ENCODE measurements around the gene TRIM29. TPM values are rescaled to one million over a fixed set of nuclear protein-coding genes. Genes with fewer than 3 reads are reported as not detected.

The TRIM29 gene
- not detected for polyA plus RNA-seq (2013, experiment 1 of 2)
- not detected for polyA plus RNA-seq (2013, experiment 2 of 2)

- Histone ChIP-seq H3K9ac (ENCODE audit: low read length) (no peak within 1 kb of the TSS), H2BK12ac (ENCODE audit: low read length in 2 of 2) (no peak within 1 kb of the TSS), H2BK15ac (ENCODE audit: low read depth, poor library complexity, severe bottlenecking) (no peak within 1 kb of the TSS), H3K4me2 (ENCODE audit: low read length, poor library complexity, severe bottlenecking) (no peak within 1 kb of the TSS), H4K91ac (ENCODE audit: low read length) (no peak within 1 kb of the TSS), H3K18ac (ENCODE audit: low read depth in 1 of 2, low read length in 2 of 2) (no peak within 1 kb of the TSS), H3K79me1 (replicated peaks; ENCODE audit: low read length, poor library complexity, severe bottlenecking) (no peaks in the 10 kb centered on the region), H3K4ac (ENCODE audit: low read depth in 1 of 2, low read length in 2 of 2) (no peak within 1 kb of the TSS), H2BK120ac (ENCODE audit: low read depth, low read length) (no peak within 1 kb of the TSS), H4K8ac (ENCODE audit: low read length) (no peak within 1 kb of the TSS), H3K27me3 (ENCODE audit: control insufficient read depth in 1 of 2, insufficient read depth in 1 of 2, low read length in 2 of 2) (peaks cover 33 to 74% of the 10 kb centered on the region in 2 experiments), H3K23ac (ENCODE audit: low read length in 2 of 2) (no peak within 1 kb of the TSS), H3K27ac (ENCODE audit: low read length, poor library complexity, severe bottlenecking) (no peak within 1 kb of the TSS), H3K4me1 (ENCODE audit: control insufficient read depth, insufficient read depth, low read depth, low read length) (no peaks in the 10 kb centered on the region), H2BK5ac (ENCODE audit: low read depth, low read length, poor library complexity, severe bottlenecking) (no peak within 1 kb of the TSS), H3K36me3 (ENCODE audit: control insufficient read depth in 1 of 2, insufficient read depth in 2 of 2, low read depth in 1 of 2, low read length in 2 of 2) (no peaks in the 10 kb centered on the region), H3K4me3 (ENCODE audit: insufficient read depth in 1 of 2, low read depth in 1 of 2, low read length in 2 of 2) (no peak within 1 kb of the TSS), H2AFZ (ENCODE audit: low read depth, low read length) (no peak within 1 kb of the TSS), H3K9me3 (ENCODE audit: control insufficient read depth, low read length) (no peaks in the 10 kb centered on the region), H2AK5ac (ENCODE audit: low read length, severe bottlenecking) (no peak within 1 kb of the TSS), H3K14ac (ENCODE audit: low read length in 2 of 2) (no peak within 1 kb of the TSS)
- 82% methylated on average over 40 of the region's 41 CpGs for WGBS
- DNase-seq = no peak
These were observed at the start of gene TRIM29 for GRCh38 chr11:120137611-120138521. TSS of gene TRIM29 (minus strand) at chr11:120138113. CDS start at chr11:120138031, 82 bp downstream.

- Histone ChIP-seq H3K27me3 (ENCODE audit: control insufficient read depth in 1 of 2, insufficient read depth in 1 of 2, low read length in 2 of 2) (peaks cover 0 to 21% of the 10 kb centered on the region in 2 experiments), H2BK120ac (ENCODE audit: low read depth, low read length) (peak overlapping the region; percentile 8), H3K4me3 (ENCODE audit: insufficient read depth in 1 of 2, low read depth in 1 of 2, low read length in 2 of 2) (peak overlapping the region in 1 of 2 experiments; percentile 27), H3K79me1 (replicated peaks; ENCODE audit: low read length, poor library complexity, severe bottlenecking) (no peaks in the 10 kb centered on the region), H2BK12ac (ENCODE audit: low read length in 2 of 2) (peak overlapping the region in 1 of 2 experiments; percentile 82), H2AFZ (ENCODE audit: low read depth, low read length) (no peak overlapping the region), H3K4me1 (ENCODE audit: control insufficient read depth, insufficient read depth, low read depth, low read length) (peaks cover 24% of the 10 kb centered on the region), H2BK5ac (ENCODE audit: low read depth, low read length, poor library complexity, severe bottlenecking) (no peak overlapping the region), H4K8ac (ENCODE audit: low read length) (no peak overlapping the region), H3K14ac (ENCODE audit: low read length in 2 of 2) (peak overlapping the region in 1 of 2 experiments; percentile 30), H3K27ac (ENCODE audit: low read length, poor library complexity, severe bottlenecking) (no peak overlapping the region), H4K91ac (ENCODE audit: low read length) (peak overlapping the region; percentile 59), H3K9ac (ENCODE audit: low read length) (peak overlapping the region; percentile 66), H3K18ac (ENCODE audit: low read depth in 1 of 2, low read length in 2 of 2) (peak overlapping the region; percentile 63 to 84), H3K36me3 (ENCODE audit: control insufficient read depth in 1 of 2, insufficient read depth in 2 of 2, low read depth in 1 of 2, low read length in 2 of 2) (no peaks in the 10 kb centered on the region), H3K4me2 (ENCODE audit: low read length, poor library complexity, severe bottlenecking) (no peak overlapping the region), H3K4ac (ENCODE audit: low read depth in 1 of 2, low read length in 2 of 2) (peak overlapping the region; percentile 28 to 53), H2BK15ac (ENCODE audit: low read depth, poor library complexity, severe bottlenecking) (no peak overlapping the region), H3K23ac (ENCODE audit: low read length in 2 of 2) (peak overlapping the region in 1 of 2 experiments; percentile 83), H2AK5ac (ENCODE audit: low read length, severe bottlenecking) (peak overlapping the region; percentile 16), H3K9me3 (ENCODE audit: control insufficient read depth, low read length) (no peaks in the 10 kb centered on the region)
- DNase-seq = no peak
- WGBS = 50% methylated on average over 17 of the region's 17 CpGs
These were observed 49.1 kb upstream of the TRIM29 start for GRCh38 chr11:120186774-120187591.

GRCh38 chr11:120186456-120186773 lies 48.5 kb upstream of the TRIM29 start:
- no peaks in the 10 kb centered on the region for H3K9me3 ChIP-seq (ENCODE audit: control insufficient read depth, low read length)
- peak overlapping the region; percentile 8 for H2BK120ac ChIP-seq (ENCODE audit: low read depth, low read length)
- peak overlapping the region in 1 of 2 experiments; percentile 42 for H2BK12ac ChIP-seq (ENCODE audit: low read length in 2 of 2)
- H2AFZ ChIP-seq (ENCODE audit: low read depth, low read length) = no peak overlapping the region
- peak overlapping the region in 1 of 2 experiments; percentile 84 for H3K18ac ChIP-seq (ENCODE audit: low read depth in 1 of 2, low read length in 2 of 2)
- peak overlapping the region in 1 of 2 experiments; percentile 30 for H3K14ac ChIP-seq (ENCODE audit: low read length in 2 of 2)
- peak overlapping the region; percentile 66 for H3K9ac ChIP-seq (ENCODE audit: low read length)
- H3K36me3 ChIP-seq (ENCODE audit: control insufficient read depth in 1 of 2, insufficient read depth in 2 of 2, low read depth in 1 of 2, low read length in 2 of 2) = no peaks in the 10 kb centered on the region
- no peak for DNase-seq
- H3K27ac ChIP-seq (ENCODE audit: low read length, poor library complexity, severe bottlenecking) = no peak overlapping the region
- no peak overlapping the region for H3K23ac ChIP-seq (ENCODE audit: low read length in 2 of 2)
- H4K8ac ChIP-seq (ENCODE audit: low read length) = no peak overlapping the region
- H3K4me2 ChIP-seq (ENCODE audit: low read length, poor library complexity, severe bottlenecking) = no peak overlapping the region
- peak overlapping the region; percentile 16 for H2AK5ac ChIP-seq (ENCODE audit: low read length, severe bottlenecking)
- H3K27me3 ChIP-seq (ENCODE audit: control insufficient read depth in 1 of 2, insufficient read depth in 1 of 2, low read length in 2 of 2) = peaks cover 0 to 16% of the 10 kb centered on the region in 2 experiments
- H2BK15ac ChIP-seq (ENCODE audit: low read depth, poor library complexity, severe bottlenecking) = no peak overlapping the region
- peak overlapping the region; percentile 59 for H4K91ac ChIP-seq (ENCODE audit: low read length)
- H3K79me1 ChIP-seq (replicated peaks; ENCODE audit: low read length, poor library complexity, severe bottlenecking) = no peaks in the 10 kb centered on the region
- H3K4me3 ChIP-seq (ENCODE audit: insufficient read depth in 1 of 2, low read depth in 1 of 2, low read length in 2 of 2) = no peak overlapping the region
- peak overlapping the region in 1 of 2 experiments; percentile 28 for H3K4ac ChIP-seq (ENCODE audit: low read depth in 1 of 2, low read length in 2 of 2)
- peaks cover 24% of the 10 kb centered on the region for H3K4me1 ChIP-seq (ENCODE audit: control insufficient read depth, insufficient read depth, low read depth, low read length)
- no peak overlapping the region for H2BK5ac ChIP-seq (ENCODE audit: low read depth, low read length, poor library complexity, severe bottlenecking)
